CD4-positive, alpha-beta T cell treated with Interleukin-2 at 100 ng/mL for 4 hours (primary cell): ENCODE measurements around the gene SRGAP1.

Experiments used
- DNase-seq: peaks from one replicate; pipeline ENCODE4 v3.0.0-alpha.2; 2020; ENCODE audit warnings: low spot score

SRGAP1 gene

GRCh38 chr12:63906876-63907275 lies 62.4 kb downstream of the SRGAP1 start:
- no peak for DNase-seq

GRCh38 chr12:63907561-63907960 lies 63.1 kb downstream of the SRGAP1 start:
- DNase-seq: no peak

GRCh38 chr12:63909746-63910145 lies 65.2 kb downstream of the SRGAP1 start:
- DNase-seq: no peak

- no peak for DNase-seq
Observed at GRCh38 chr12:63911341-63911740, 66.8 kb downstream of the SRGAP1 start.

GRCh38 chr12:63912651-63913050 lies 68.2 kb downstream of the SRGAP1 start:
- DNase-seq: no peak

GRCh38 chr12:63913929-63914328 lies 69.4 kb downstream of the SRGAP1 start:
- DNase-seq: no peak

- DNase-seq: no peak
Observed at GRCh38 chr12:63915105-63915800, 70.8 kb downstream of the SRGAP1 start.

GRCh38 chr12:63916561-63917476 lies 72.3 kb downstream of the SRGAP1 start:
- DNase-seq: no peak

GRCh38 chr12:63917477-63917862 lies 73.0 kb downstream of the SRGAP1 start:
- DNase-seq: no peak

GRCh38 chr12:63917864-63918799 lies 73.6 kb downstream of the SRGAP1 start:
- peak; percentile 6 for DNase-seq

- no peak for DNase-seq
Observed at GRCh38 chr12:63918800-63919300, 74.3 kb downstream of the SRGAP1 start.

- DNase-seq: no peak
Observed at GRCh38 chr12:63919756-63920155, 75.3 kb downstream of the SRGAP1 start.

- DNase-seq: no peak
Observed at GRCh38 chr12:63921157-63921556, 76.7 kb downstream of the SRGAP1 start.

- DNase-seq: no peak
Observed at GRCh38 chr12:63922474-63922873, 78.0 kb downstream of the SRGAP1 start.

GRCh38 chr12:63924781-63925180 lies 80.3 kb downstream of the SRGAP1 start:
- no peak for DNase-seq

- DNase-seq: no peak
Observed at GRCh38 chr12:63927511-63927910, 83.0 kb downstream of the SRGAP1 start.

GRCh38 chr12:63928305-63928704 lies 83.8 kb downstream of the SRGAP1 start:
- DNase-seq: no peak

- DNase-seq: no peak
Observed at GRCh38 chr12:63929426-63929825, 84.9 kb downstream of the SRGAP1 start.

GRCh38 chr12:63930971-63931370 lies 86.5 kb downstream of the SRGAP1 start:
- no peak for DNase-seq

- no peak for DNase-seq
Observed at GRCh38 chr12:63931703-63932102, 87.2 kb downstream of the SRGAP1 start.

GRCh38 chr12:63934936-63935335 lies 90.4 kb downstream of the SRGAP1 start:
- DNase-seq: no peak

- no peak for DNase-seq
Observed at GRCh38 chr12:63935361-63935760, 90.9 kb downstream of the SRGAP1 start.
